SK-N-SH treated with all-trans-retinoic acid at 6 μM for 48 hours (cell line): ENCODE results near the gene PAK5.
"Not testable (repeated sequence)": the region's sequence is repeated elsewhere in the genome, so short reads cannot be mapped to it uniquely, and the experiment has no call there.

Experiments
- ATAC-seq: fragments of 200-7000 bp; cut with Tn5 transposase; 3 replicates; pipeline ENCODE4 v1.9.1; 2020; ENCODE audit warnings: mild to moderate bottlenecking, moderate library complexity
- ARNTL ChIP-seq: fragments of 450-650 bp; formaldehyde crosslinking; IDR thresholded peaks from 2 replicates; pipeline ENCODE4 v1.5.0; 2020; ENCODE audit warnings: low read depth, mild to moderate bottlenecking, moderate library complexity, borderline replicate concordance
- BACH2 ChIP-seq: fragments of 250-450 bp; sonication (Bioruptor Pico); IDR thresholded peaks from 2 replicates; pipeline ENCODE4 v1.9.0; 2021; ENCODE audit warnings: mild to moderate bottlenecking, borderline replicate concordance
- CSDC2 ChIP-seq: fragments of 250-450 bp; sonication (Bioruptor Pico); IDR thresholded peaks from 2 replicates; pipeline ENCODE4 v1.5.0; 2020; ENCODE audit warnings: mild to moderate bottlenecking, moderate library complexity
- CSRNP3 ChIP-seq: fragments of 250-450 bp; sonication (Bioruptor Pico); IDR thresholded peaks from 2 replicates; pipeline ENCODE4 v1.5.1; 2021; ENCODE audit warnings: mild to moderate bottlenecking, moderate library complexity
- ESRRG ChIP-seq: fragments of 250-450 bp; sonication (Bioruptor Pico); IDR thresholded peaks from 2 replicates; pipeline ENCODE4 v1.6.1; 2021; ENCODE audit warnings: mild to moderate bottlenecking
- GLIS3 ChIP-seq: fragments of 250-450 bp; sonication (Bioruptor Pico); IDR thresholded peaks from 2 replicates; pipeline ENCODE4 v1.5.0; 2020; ENCODE audit warnings: mild to moderate bottlenecking, moderate library complexity
- OSR1 ChIP-seq: fragments of 250-450 bp; sonication (Bioruptor Pico); IDR thresholded peaks from 2 replicates; pipeline ENCODE4 v1.8.0; 2022; ENCODE audit warnings: moderate library complexity, mild to moderate bottlenecking, inconsistent platforms
- PATZ1 ChIP-seq: fragments of 250-450 bp; sonication (Bioruptor Pico); IDR thresholded peaks from 2 replicates; pipeline ENCODE4 v1.8.0; 2020; ENCODE audit warnings: mild to moderate bottlenecking, moderate library complexity, borderline replicate concordance
- POU6F1 ChIP-seq: fragments of 250-450 bp; sonication (Bioruptor Pico); IDR thresholded peaks from 2 replicates; pipeline ENCODE4 v1.8.0; 2021; ENCODE audit warnings: low read depth, mild to moderate bottlenecking, moderate library complexity, borderline replicate concordance
- PPARA ChIP-seq: fragments of 250-450 bp; sonication (Bioruptor Pico); IDR thresholded peaks from 2 replicates; pipeline ENCODE4 v1.5.0; 2020; ENCODE audit warnings: mild to moderate bottlenecking, borderline replicate concordance
- SNAI2 ChIP-seq: fragments of 250-450 bp; sonication (Bioruptor Pico); IDR thresholded peaks from 2 replicates; pipeline ENCODE4 v1.5.0; 2020; ENCODE audit warnings: mild to moderate bottlenecking, moderate library complexity
- TCF4 ChIP-seq: fragments of 250-450 bp; sonication (Bioruptor Pico); IDR thresholded peaks from 2 replicates; pipeline ENCODE4 v1.8.0; 2021; ENCODE audit warnings: mild to moderate bottlenecking, moderate library complexity, borderline replicate concordance
- TOX ChIP-seq: fragments of 250-450 bp; sonication (Bioruptor Pico); IDR thresholded peaks from 2 replicates; pipeline ENCODE4 v1.8.0; 2021; ENCODE audit warnings: mild to moderate bottlenecking, moderate library complexity, borderline replicate concordance
- TSHZ2 ChIP-seq: fragments of 250-450 bp; sonication (Bioruptor Pico); IDR thresholded peaks from 2 replicates; pipeline ENCODE4 v1.5.0; 2020; ENCODE audit warnings: mild to moderate bottlenecking, moderate library complexity
- ZC3H10 ChIP-seq: fragments of 250-450 bp; sonication (Bioruptor Pico); IDR thresholded peaks from 2 replicates; pipeline ENCODE4 v1.5.1; 2021; ENCODE audit warnings: mild to moderate bottlenecking, moderate library complexity
- ZFP3 ChIP-seq: fragments of 250-450 bp; sonication (Bioruptor Pico); IDR thresholded peaks from 2 replicates; pipeline ENCODE4 v1.5.0; 2020; ENCODE audit warnings: mild to moderate bottlenecking, moderate library complexity
- ZFP30 ChIP-seq: fragments of 450-650 bp; formaldehyde crosslinking; IDR thresholded peaks from 2 replicates; pipeline ENCODE4 v1.5.0; 2022; ENCODE audit warnings: mild to moderate bottlenecking, moderate library complexity
- ZNF565 ChIP-seq: fragments of 450-650 bp; formaldehyde crosslinking; conservative IDR thresholded peaks from 2 replicates; pipeline ENCODE4 v1.5.0; 2020; ENCODE audit warnings: low read depth, mild to moderate bottlenecking, moderate library complexity
- ZNF70 ChIP-seq: fragments of 450-650 bp; formaldehyde crosslinking; IDR thresholded peaks from 2 replicates; pipeline ENCODE4 v1.5.0; 2020; ENCODE audit warnings: mild to moderate bottlenecking, moderate library complexity

Gene PAK5

GRCh38 chr20:9663423-9663822, 175.5 kb downstream of the PAK5 start:
- no peak for ATAC-seq
- TF ChIP-seq CSDC2 (CRISPR knock-in tag) (no peak), ZNF70 (CRISPR knock-in tag) (no peak)
- TF ChIP-seq, all 23 proteins: peak for 0

GRCh38 chr20:9660236-9660868, 178.5 kb downstream of the PAK5 start:
- no peak for ATAC-seq
- TF ChIP-seq SNAI2 (CRISPR knock-in tag), result peak; percentile 73; the same call in 1 of the 2 replicates
- TF ChIP-seq GLIS3 (CRISPR knock-in tag), result no peak

- TF ChIP-seq ZNF565 (no peak), ZFP3 (CRISPR knock-in tag) (no peak), ZC3H10 (no peak), POU6F1 (CRISPR knock-in tag) (no peak)
- TF ChIP-seq, all 23 proteins: peak for 0
- ATAC-seq, result no peak
Observed at GRCh38 chr20:9647741-9648140, 191.1 kb downstream of the PAK5 start.

- ATAC-seq, result no peak
- no peak for TF ChIP-seq TOX (CRISPR knock-in tag)
- no peak for TF ChIP-seq ARNTL (CRISPR knock-in tag)
- no peak for TF ChIP-seq SNAI2 (CRISPR knock-in tag)
- no peak for TF ChIP-seq ZC3H10
- TF ChIP-seq CSDC2 (CRISPR knock-in tag), result no peak
- no peak for TF ChIP-seq ESRRG
- no peak for TF ChIP-seq CSRNP3 (CRISPR knock-in tag)
Observed at GRCh38 chr20:9646375-9646774, 192.5 kb downstream of the PAK5 start.

- TF ChIP-seq SNAI2 (CRISPR knock-in tag), result no peak
- TF ChIP-seq GLIS3 (CRISPR knock-in tag), result no peak
- no peak for TF ChIP-seq TCF4 (CRISPR knock-in tag)
- TF ChIP-seq ZFP30 (CRISPR knock-in tag), result no peak
- no peak for TF ChIP-seq TSHZ2 (CRISPR knock-in tag)
- no peak for TF ChIP-seq ZC3H10
- TF ChIP-seq OSR1, result no peak
- no peak for TF ChIP-seq ZNF565
- TF ChIP-seq PPARA (CRISPR knock-in tag), result no peak
- TF ChIP-seq, all 23 proteins: peak for 0
- no peak for ATAC-seq
Observed at GRCh38 chr20:9642882-9643281, 196.0 kb downstream of the PAK5 start.

GRCh38 chr20:9641499-9642000, 197.3 kb downstream of the PAK5 start:
- ATAC-seq, result not testable (repeated sequence)

GRCh38 chr20:9637889-9638288, 201.0 kb downstream of the PAK5 start:
- no peak for ATAC-seq
- TF ChIP-seq PATZ1 (CRISPR knock-in tag), result no peak
- no peak for TF ChIP-seq ESRRG
- TF ChIP-seq GLIS3 (CRISPR knock-in tag), result no peak
- no peak for TF ChIP-seq OSR1
- TF ChIP-seq BACH2 (CRISPR knock-in tag), result no peak
- no peak for TF ChIP-seq SNAI2 (CRISPR knock-in tag)
- no peak for TF ChIP-seq ZFP30 (CRISPR knock-in tag)
- TF ChIP-seq ZC3H10, result no peak
- no peak for TF ChIP-seq TSHZ2 (CRISPR knock-in tag)
